ENCODE results near the gene ASCL3.
"Not testable (repeated sequence)": the region's sequence is repeated elsewhere in the genome, so short reads cannot be mapped to it uniquely, and the experiment has no call there.

Gene ASCL3

DNA sequence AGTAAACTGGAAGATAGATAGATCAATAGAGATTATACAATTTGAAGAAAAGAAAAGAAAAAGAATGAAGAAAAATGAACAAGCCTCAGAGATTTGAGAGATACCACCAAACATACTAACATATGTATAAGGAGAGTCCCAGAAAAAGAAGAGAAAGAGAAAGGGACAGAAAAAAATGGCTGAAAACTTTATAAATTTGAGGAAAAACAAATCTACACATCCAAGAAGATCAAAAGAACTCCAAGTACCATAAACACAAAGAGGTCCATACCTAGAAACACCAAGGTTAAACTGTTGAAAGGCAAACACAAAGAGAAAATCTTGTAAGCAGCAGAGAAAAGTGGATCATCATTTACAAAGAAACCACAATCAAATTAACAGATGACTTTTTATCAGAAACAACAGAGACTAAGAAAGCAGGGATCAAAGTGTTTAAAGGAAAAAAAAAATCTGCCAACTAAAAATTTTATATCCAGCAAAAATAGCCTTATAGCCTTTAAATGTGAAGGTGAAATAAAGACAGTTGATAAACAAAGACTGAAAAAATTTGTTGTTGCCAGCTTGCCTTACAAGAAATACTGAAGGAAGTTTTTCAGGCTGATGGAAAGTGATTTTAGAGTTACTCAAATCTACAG, 43.6 kb downstream of the ASCL3 start:
- no peaks in the 10 kb centered on the region for H3K36me3 ChIP-seq
- H3K27ac ChIP-seq, result no peak overlapping the region
- peaks cover 5% of the 10 kb centered on the region for H3K9me3 ChIP-seq
- H3K4me1 ChIP-seq (ENCODE audit: control insufficient read depth in 1 of 2, insufficient read depth in 1 of 2, low read depth in 1 of 2, low read length in 1 of 2), result no peaks in the 10 kb centered on the region
- no peak for TF ChIP-seq CTCF (IDR thresholded peaks at IDR 0.05)
- H3K4me3 ChIP-seq (ENCODE audit: low read depth in 1 of 2, low read length in 1 of 2), result no peak overlapping the region
- H3K27me3 ChIP-seq, result peaks cover 2% of the 10 kb centered on the region

GRCh38 chr11:8891185-8891584, 51.6 kb downstream of the ASCL3 start:
- H3K27me3 ChIP-seq; H3K4me1 ChIP-seq (ENCODE audit: control insufficient read depth in 1 of 2, insufficient read depth in 1 of 2, low read depth in 1 of 2, low read length in 1 of 2); H3K36me3 ChIP-seq; H3K9me3 ChIP-seq; H3K4me3 ChIP-seq (ENCODE audit: low read depth in 1 of 2, low read length in 1 of 2); H3K27ac ChIP-seq: not testable (repeated sequence)
